ENCODE data around the gene STPG1.

Gene STPG1

GRCh38 chr1:24347159-24347934 lies 66.2 kb downstream of the STPG1 start:
- no peak for DNase-seq (ENCODE audit: low read depth, low spot score)
- H3K27ac ChIP-seq, result no peak overlapping the region

GRCh38 chr1:24345334-24345733 lies 68.2 kb downstream of the STPG1 start:
- DNase-seq (ENCODE audit: low read depth, low spot score), result no peak
- no peak overlapping the region for H3K27ac ChIP-seq

- DNase-seq (ENCODE audit: low read depth, low spot score), result no peak
- H3K27ac ChIP-seq, result no peak overlapping the region
These were observed 69.4 kb downstream of the STPG1 start for GRCh38 chr1:24344090-24344742.

- H3K27ac ChIP-seq, result no peak overlapping the region
- no peak for DNase-seq (ENCODE audit: low read depth, low spot score)
These were observed 70.0 kb downstream of the STPG1 start for GRCh38 chr1:24343412-24344089.

- DNase-seq (ENCODE audit: low read depth, low spot score), result no peak
- no peak overlapping the region for H3K27ac ChIP-seq
These were observed 72.3 kb downstream of the STPG1 start for GRCh38 chr1:24341260-24341659.

GRCh38 chr1:24340770-24341169 lies 72.8 kb downstream of the STPG1 start:
- H3K27ac ChIP-seq, result no peak overlapping the region
- no peak for DNase-seq (ENCODE audit: low read depth, low spot score)

GRCh38 chr1:24339996-24340395 lies 73.6 kb downstream of the STPG1 start:
- no peak overlapping the region for H3K27ac ChIP-seq
- no peak for DNase-seq (ENCODE audit: low read depth, low spot score)

- DNase-seq (ENCODE audit: low read depth, low spot score), result no peak
- no peak overlapping the region for H3K27ac ChIP-seq
These were observed 75.1 kb downstream of the STPG1 start for GRCh38 chr1:24338447-24338846.

GRCh38 chr1:24337455-24337854 lies 76.1 kb downstream of the STPG1 start:
- DNase-seq (ENCODE audit: low read depth, low spot score), result no peak
- no peak overlapping the region for H3K27ac ChIP-seq

- DNase-seq (ENCODE audit: low read depth, low spot score), result no peak
- H3K27ac ChIP-seq, result no peak overlapping the region
These were observed 77.5 kb downstream of the STPG1 start for GRCh38 chr1:24336075-24336474.

GRCh38 chr1:24331961-24332673 lies 81.5 kb downstream of the STPG1 start:
- no peak overlapping the region for H3K27ac ChIP-seq

GRCh38 chr1:24329797-24330543 lies 83.6 kb downstream of the STPG1 start:
- H3K27ac ChIP-seq, result peak overlapping the region; percentile 84
- no peak for DNase-seq (ENCODE audit: low read depth, low spot score)

More at GRCh38 chr1:24331961-24332673, 81.5 kb downstream of the STPG1 start:
- DNase-seq (ENCODE audit: low read depth, low spot score), result no peak

- no peak for DNase-seq (ENCODE audit: low read depth, low spot score)
- peak overlapping the region; percentile 84 for H3K27ac ChIP-seq
These were observed 84.3 kb downstream of the STPG1 start for GRCh38 chr1:24329331-24329730.

- no peak for DNase-seq (ENCODE audit: low read depth, low spot score)
- H3K27ac ChIP-seq, result peak overlapping the region; percentile 84
These were observed 85.7 kb downstream of the STPG1 start for GRCh38 chr1:24327891-24328290.

- DNase-seq (ENCODE audit: low read depth, low spot score), result no peak
- peak overlapping the region; percentile 84 for H3K27ac ChIP-seq
These were observed 86.1 kb downstream of the STPG1 start for GRCh38 chr1:24327486-24327885.

- no peak for DNase-seq (ENCODE audit: low read depth, low spot score)
- peak overlapping the region; percentile 98 for H3K27ac ChIP-seq
These were observed 87.8 kb downstream of the STPG1 start for GRCh38 chr1:24325587-24326449.

GRCh38 chr1:24324903-24325302 lies 88.7 kb downstream of the STPG1 start:
- no peak for DNase-seq (ENCODE audit: low read depth, low spot score)
- peak overlapping the region; percentile 98 for H3K27ac ChIP-seq

- DNase-seq (ENCODE audit: low read depth, low spot score), result peak; percentile 84
- peak overlapping the region; percentile 98 for H3K27ac ChIP-seq
These were observed 90.3 kb downstream of the STPG1 start for GRCh38 chr1:24323281-24323680.

All from epithelial cell of prostate (primary cell).